ENCODE measurements around the gene INCENP. TPM values are rescaled to one million over a fixed set of nuclear protein-coding genes. Genes with fewer than 3 reads are reported as not detected.

INCENP gene
- total RNA-seq, 1 donor from 2014 or later: 48.0 TPM

DNA sequence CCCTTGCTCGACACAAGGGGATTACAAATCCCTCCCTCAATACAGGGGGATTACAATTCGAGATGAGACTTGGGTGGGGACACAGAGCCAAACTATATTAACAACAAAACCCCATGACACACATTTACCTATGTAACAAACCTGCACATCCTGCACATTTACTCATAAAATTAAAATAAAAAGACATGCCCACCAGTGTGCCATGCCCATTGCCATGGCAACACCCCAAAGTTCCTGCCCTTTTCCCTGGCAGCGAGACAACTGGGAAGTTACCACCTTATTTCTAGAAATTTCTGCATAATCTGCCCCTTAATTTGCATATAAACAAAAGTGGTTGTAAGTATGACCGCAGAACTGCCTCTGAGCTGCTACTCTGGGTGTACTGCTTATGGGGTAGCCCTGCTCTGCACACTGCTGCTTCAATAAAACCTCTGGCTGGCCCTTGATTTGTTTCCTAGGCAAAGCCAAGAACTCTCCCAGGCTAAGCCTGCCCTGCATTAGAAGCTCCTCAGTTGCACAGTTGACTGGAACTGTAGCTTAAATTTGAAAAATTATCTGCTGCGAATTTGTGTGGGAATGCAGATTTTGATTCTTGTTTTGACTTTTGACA is 8.6 kb upstream of the INCENP start:
- TF ChIP-seq, protein P1, sequence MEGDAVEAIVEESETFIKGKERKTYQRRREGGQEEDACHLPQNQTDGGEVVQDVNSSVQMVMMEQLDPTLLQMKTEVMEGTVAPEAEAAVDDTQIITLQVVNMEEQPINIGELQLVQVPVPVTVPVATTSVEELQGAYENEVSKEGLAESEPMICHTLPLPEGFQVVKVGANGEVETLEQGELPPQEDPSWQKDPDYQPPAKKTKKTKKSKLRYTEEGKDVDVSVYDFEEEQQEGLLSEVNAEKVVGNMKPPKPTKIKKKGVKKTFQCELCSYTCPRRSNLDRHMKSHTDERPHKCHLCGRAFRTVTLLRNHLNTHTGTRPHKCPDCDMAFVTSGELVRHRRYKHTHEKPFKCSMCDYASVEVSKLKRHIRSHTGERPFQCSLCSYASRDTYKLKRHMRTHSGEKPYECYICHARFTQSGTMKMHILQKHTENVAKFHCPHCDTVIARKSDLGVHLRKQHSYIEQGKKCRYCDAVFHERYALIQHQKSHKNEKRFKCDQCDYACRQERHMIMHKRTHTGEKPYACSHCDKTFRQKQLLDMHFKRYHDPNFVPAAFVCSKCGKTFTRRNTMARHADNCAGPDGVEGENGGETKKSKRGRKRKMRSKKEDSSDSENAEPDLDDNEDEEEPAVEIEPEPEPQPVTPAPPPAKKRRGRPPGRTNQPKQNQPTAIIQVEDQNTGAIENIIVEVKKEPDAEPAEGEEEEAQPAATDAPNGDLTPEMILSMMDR (IDR thresholded peaks at IDR 0.05; ENCODE audit: partially characterized antibody, unreplicated experiment): no peak
- Mint-ChIP-seq H3K27ac (ENCODE audit: unreplicated experiment) (no peak overlapping the region), H3K9me3 (ENCODE audit: unreplicated experiment) (peaks cover 3% of the 10 kb centered on the region), H3K27me3 (ENCODE audit: unreplicated experiment) (no peaks in the 10 kb centered on the region), H3K4me3 (ENCODE audit: unreplicated experiment) (no peak overlapping the region), H3K36me3 (ENCODE audit: unreplicated experiment) (peaks cover 9% of the 10 kb centered on the region), H3K4me1 (ENCODE audit: low read depth, unreplicated experiment) (no peaks in the 10 kb centered on the region)
- no peak for DNase-seq

DNA sequence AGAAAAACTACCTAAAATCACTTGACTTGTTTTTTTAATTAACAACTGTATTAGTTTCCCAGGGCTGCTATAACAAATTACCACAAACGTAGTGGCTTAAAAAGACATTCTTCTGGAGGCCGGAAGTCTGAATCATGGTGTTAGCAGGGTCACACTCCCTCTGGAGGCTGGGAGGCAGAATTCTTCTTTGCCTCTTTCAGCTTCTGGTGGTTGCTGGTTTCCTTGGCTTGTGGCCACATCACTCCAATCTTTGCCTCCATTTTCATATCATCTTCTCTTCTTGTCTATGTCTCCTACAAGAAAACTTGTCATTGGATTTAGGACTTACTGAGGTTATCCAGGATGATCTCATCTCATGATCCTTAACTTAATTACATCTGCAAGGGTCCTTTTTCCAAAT is 7.4 kb upstream of the INCENP start:
- TF ChIP-seq, protein P1 (IDR thresholded peaks at IDR 0.05; ENCODE audit: partially characterized antibody, unreplicated experiment): no peak
- Mint-ChIP-seq H3K27ac (ENCODE audit: unreplicated experiment) (no peak overlapping the region), H3K27me3 (ENCODE audit: unreplicated experiment) (peaks cover 2% of the 10 kb centered on the region), H3K4me1 (ENCODE audit: low read depth, unreplicated experiment) (no peaks in the 10 kb centered on the region), H3K9me3 (ENCODE audit: unreplicated experiment) (peaks cover 3% of the 10 kb centered on the region), H3K36me3 (ENCODE audit: unreplicated experiment) (peaks cover 9% of the 10 kb centered on the region), H3K4me3 (ENCODE audit: unreplicated experiment) (no peak overlapping the region)
- DNase-seq: no peak

GRCh38 chr11:62119569-62119968 is 4.2 kb upstream of the INCENP start:
- H3K36me3 Mint-ChIP-seq (ENCODE audit: unreplicated experiment): peaks cover 9% of the 10 kb centered on the region
- H3K27me3 Mint-ChIP-seq (ENCODE audit: unreplicated experiment): peaks cover 2% of the 10 kb centered on the region
- no peak overlapping the region for H3K27ac Mint-ChIP-seq (ENCODE audit: unreplicated experiment)
- DNase-seq: no peak
- H3K4me3 Mint-ChIP-seq (ENCODE audit: unreplicated experiment): no peak overlapping the region
- no peaks in the 10 kb centered on the region for H3K9me3 Mint-ChIP-seq (ENCODE audit: unreplicated experiment)
- TF ChIP-seq, protein P1 (IDR thresholded peaks at IDR 0.05; ENCODE audit: partially characterized antibody, unreplicated experiment): no peak
- peaks cover 3% of the 10 kb centered on the region for H3K4me1 Mint-ChIP-seq (ENCODE audit: low read depth, unreplicated experiment)

DNA sequence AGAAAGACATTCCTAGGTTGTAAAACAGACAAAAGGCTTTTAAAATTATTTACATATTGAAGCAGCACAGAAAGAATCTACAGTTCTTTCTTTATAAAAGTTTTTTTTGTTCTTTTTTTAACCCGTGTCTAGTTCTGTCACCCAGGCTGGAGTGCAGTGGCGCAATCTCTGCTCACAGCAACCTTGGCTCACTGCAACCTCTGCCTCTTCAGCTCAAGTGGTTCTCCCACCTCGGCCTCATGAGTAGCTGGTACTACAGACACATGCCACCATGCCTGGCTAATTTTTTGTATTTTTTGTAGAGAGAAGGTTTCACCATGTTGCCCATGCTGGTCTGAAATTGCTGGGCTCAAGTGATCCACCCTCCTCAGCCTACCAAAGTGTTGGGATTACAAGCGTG is 3.8 kb upstream of the INCENP start:
- TF ChIP-seq, protein P1 (IDR thresholded peaks at IDR 0.05; ENCODE audit: partially characterized antibody, unreplicated experiment): no peak
- no peaks in the 10 kb centered on the region for H3K9me3 Mint-ChIP-seq (ENCODE audit: unreplicated experiment)
- no peak for DNase-seq
- H3K27me3 Mint-ChIP-seq (ENCODE audit: unreplicated experiment): peaks cover 2% of the 10 kb centered on the region
- peaks cover 7% of the 10 kb centered on the region for H3K4me1 Mint-ChIP-seq (ENCODE audit: low read depth, unreplicated experiment)
- peaks cover 9% of the 10 kb centered on the region for H3K36me3 Mint-ChIP-seq (ENCODE audit: unreplicated experiment)
- no peak overlapping the region for H3K4me3 Mint-ChIP-seq (ENCODE audit: unreplicated experiment)
- no peak overlapping the region for H3K27ac Mint-ChIP-seq (ENCODE audit: unreplicated experiment)

GRCh38 chr11:62120431-62120830 is 3.4 kb upstream of the INCENP start:
- Mint-ChIP-seq H3K27ac (ENCODE audit: unreplicated experiment) (no peak overlapping the region), H3K27me3 (ENCODE audit: unreplicated experiment) (peaks cover 2% of the 10 kb centered on the region), H3K9me3 (ENCODE audit: unreplicated experiment) (no peaks in the 10 kb centered on the region), H3K4me3 (ENCODE audit: unreplicated experiment) (no peak overlapping the region), H3K36me3 (ENCODE audit: unreplicated experiment) (peaks cover 9% of the 10 kb centered on the region), H3K4me1 (ENCODE audit: low read depth, unreplicated experiment) (peaks cover 12% of the 10 kb centered on the region)
- no peak for DNase-seq
- TF ChIP-seq, protein P1 (IDR thresholded peaks at IDR 0.05; ENCODE audit: partially characterized antibody, unreplicated experiment): no peak

Data from glutamatergic neuron (in vitro differentiated cells).